H1 (cell line): Measurements from ENCODE around the gene ACTN4. TPM values are rescaled to one million over a fixed set of nuclear protein-coding genes. Genes with fewer than 3 reads are reported as not detected.
A peak's percentile ranks its signal among the peaks of the same experiment; 100 is the strongest.

ENCODE experiments used
- CTCF ChIA-PET: fragments of 300-600 bp; sonication (Branson Sonifier 250); formaldehyde crosslinking; loops from one replicate; lab custom pipeline; 2021; ENCODE audit not compliant: partially characterized antibody; lab: Charles Lee
- POLR2A ChIA-PET: fragments of 300-600 bp; sonication (Branson Sonifier 250); formaldehyde crosslinking; loops from one replicate; lab custom pipeline; 2021; ENCODE audit warnings: inconsistent platforms; ENCODE audit not compliant: partially characterized antibody; lab: Charles Lee
- DNase-seq, 2 experiments: peaks; one replicate each; pipeline versions ENCODE4 v3.0.0 to v3.0.0-alpha.2; 2010 to 2022; ENCODE audit warnings: low spot score in 2 of 2, low read depth in 1 of 2, mixed read lengths in 1 of 2
- FAIRE-seq: peaks from 2 replicates; lab custom pipeline; 2011; peaks lifted over from hg19 to GRCh38; lab: Jason Lieb, UNC
- H2AFZ ChIP-seq: 2 replicates; pipeline ENCODE4 v1.8.1; 2012; ENCODE audit warnings: low read length, inconsistent platforms
- H2AK5ac ChIP-seq: 2 replicates; pipeline ENCODE4 v1.6.1; 2013; ENCODE audit warnings: low read depth, low read length
- H2BK120ac ChIP-seq: replicated peaks from 2 replicates; pipeline ENCODE3; 2013; ENCODE audit warnings: low read depth, low read length, inconsistent platforms
- H2BK12ac ChIP-seq: 2 replicates; pipeline ENCODE4 v1.6.1; 2013; ENCODE audit warnings: low read depth, low read length
- H2BK15ac ChIP-seq: 2 replicates; pipeline ENCODE4 v1.6.1; 2013; ENCODE audit warnings: low read length
- H2BK20ac ChIP-seq: 2 replicates; pipeline ENCODE4 v1.6.1; 2013; ENCODE audit warnings: low read length
- H2BK5ac ChIP-seq: 2 replicates; pipeline ENCODE4 v1.6.1; 2013; ENCODE audit warnings: low read depth, low read length
- H3K14ac ChIP-seq: 2 replicates; pipeline ENCODE4 v1.6.1; 2013; ENCODE audit warnings: inconsistent platforms; ENCODE audit not compliant: insufficient read length
- H3K18ac ChIP-seq: 2 replicates; pipeline ENCODE4 v1.6.1; 2013; ENCODE audit warnings: low read length; ENCODE audit errors: extremely low read depth
- H3K23ac ChIP-seq: 2 replicates; pipeline ENCODE4 v1.6.1; 2013; ENCODE audit warnings: inconsistent platforms; ENCODE audit not compliant: insufficient read length
- H3K23me2 ChIP-seq: 2 replicates; pipeline ENCODE4 v1.6.1; 2013; ENCODE audit warnings: low read depth, low read length
- H3K27ac ChIP-seq: 2 replicates; pipeline ENCODE4 v1.6.1; 2011; ENCODE audit warnings: low read depth, low read length, inconsistent platforms
- H3K27me3 ChIP-seq, 4 experiments: replicated peaks in 1 of 4; 1 replicate in 1 of 4; 2 replicates in 3 of 4; pipeline versions ENCODE4 v1.6.1 to v1.8.1; 2011 to 2013; ENCODE audit warnings: low read length in 3 of 4, mild to moderate bottlenecking in 3 of 4, inconsistent platforms in 2 of 4, mixed read lengths in 2 of 4, moderate library complexity in 1 of 4; ENCODE audit not compliant: control insufficient read depth in 3 of 4, insufficient read depth in 3 of 4; ENCODE audit errors: extremely low read depth in 1 of 4
- H3K36me3 ChIP-seq, 4 experiments: 2 replicates each; pipeline versions ENCODE4 v1.6.1 to v1.8.1; 2011 to 2013; ENCODE audit warnings: mild to moderate bottlenecking in 4 of 4, low read length in 3 of 4, moderate library complexity in 2 of 4, control low read depth in 1 of 4, inconsistent platforms in 1 of 4; ENCODE audit not compliant: insufficient read depth in 4 of 4, control insufficient read depth in 2 of 4
- H3K4ac ChIP-seq: replicated peaks from 2 replicates; pipeline ENCODE3; 2013; ENCODE audit warnings: low read length, low read depth, mixed read lengths, inconsistent platforms; ENCODE audit not compliant: insufficient read length
- H3K4me1 ChIP-seq, 4 experiments: replicated peaks in 1 of 4; 1 replicate in 1 of 4; 2 replicates in 3 of 4; pipeline versions ENCODE4 v1.6.1 to v1.8.1; 2011 to 2013; ENCODE audit warnings: low read length in 3 of 4, inconsistent platforms in 2 of 4, mixed read lengths in 1 of 4; ENCODE audit not compliant: insufficient read depth in 4 of 4, control insufficient read depth in 3 of 4
- H3K4me2 ChIP-seq, 2 experiments: 2 replicates each; pipeline versions ENCODE4 v1.6.1 to v1.8.1; 2011 to 2013; ENCODE audit warnings: low read depth in 2 of 2, low read length in 2 of 2, control low read depth in 1 of 2, inconsistent platforms in 1 of 2, mild to moderate bottlenecking in 1 of 2; ENCODE audit not compliant: insufficient read depth in 1 of 2
- H3K4me3 ChIP-seq, 4 experiments: fragments of 200-600, 300-600 bp in 1 of 4; sonication (generic), shearing (Covaris generic), sonication (Bioruptor Twin) in 1 of 4; 2 replicates each; pipeline versions ENCODE4 v1.5.1 to v1.8.1; 2011 to 2016; ENCODE audit warnings: low read length in 4 of 4, low read depth in 3 of 4, control low read depth in 2 of 4, inconsistent platforms in 2 of 4, mild to moderate bottlenecking in 2 of 4, mixed read lengths in 1 of 4, moderate library complexity in 1 of 4; ENCODE audit not compliant: insufficient read depth in 2 of 4; ENCODE audit errors: extremely low read depth in 1 of 4
- H3K56ac ChIP-seq: replicated peaks from 2 replicates; pipeline ENCODE3; 2013; ENCODE audit warnings: low read depth, mild to moderate bottlenecking, mixed read lengths, low read length, inconsistent platforms; ENCODE audit not compliant: insufficient read length
- H3K79me1 ChIP-seq: 2 replicates; pipeline ENCODE4 v1.6.1; 2013; ENCODE audit warnings: low read depth, low read length, control low read depth
- H3K79me2 ChIP-seq, 2 experiments: 2 replicates each; pipeline versions ENCODE4 v1.6.1 to v1.8.1; 2012 to 2013; ENCODE audit warnings: low read length in 2 of 2, mild to moderate bottlenecking in 2 of 2, inconsistent platforms in 1 of 2; ENCODE audit not compliant: insufficient read depth in 2 of 2, control insufficient read depth in 1 of 2
- H3K9ac ChIP-seq, 4 experiments: replicated peaks in 1 of 4; 1 replicate in 1 of 4; 2 replicates in 3 of 4; pipeline versions ENCODE4 v1.6.1 to v1.8.1; 2011 to 2013; ENCODE audit warnings: low read depth in 3 of 4, low read length in 3 of 4, control low read depth in 2 of 4, mild to moderate bottlenecking in 2 of 4, moderate library complexity in 2 of 4, inconsistent platforms in 1 of 4; ENCODE audit errors: extremely low read depth in 1 of 4
- H3K9me3 ChIP-seq, 2 experiments: 2 replicates each; pipeline versions ENCODE4 v1.6.1 to v1.8.1; 2012 to 2013; ENCODE audit warnings: mild to moderate bottlenecking in 2 of 2, moderate library complexity in 2 of 2, control low read depth in 1 of 2, inconsistent platforms in 1 of 2, low read depth in 1 of 2, low read length in 1 of 2, mixed read lengths in 1 of 2; ENCODE audit not compliant: insufficient read depth in 2 of 2
- H4K20me1 ChIP-seq, 2 experiments: replicated peaks in 1 of 2; 2 replicates each; pipeline versions ENCODE3 to v1.8.1; 2011 to 2013; ENCODE audit warnings: inconsistent platforms in 2 of 2, low read length in 2 of 2, mild to moderate bottlenecking in 1 of 2; ENCODE audit not compliant: insufficient read depth in 2 of 2, control insufficient read depth in 1 of 2
- H4K5ac ChIP-seq: 2 replicates; pipeline ENCODE4 v1.6.1; 2013; ENCODE audit warnings: low read length, low read depth, mixed read lengths, inconsistent platforms; ENCODE audit not compliant: insufficient read length
- H4K8ac ChIP-seq: 2 replicates; pipeline ENCODE4 v1.8.0; 2013; ENCODE audit warnings: mild to moderate bottlenecking, moderate library complexity, low read length, inconsistent platforms; ENCODE audit not compliant: insufficient read depth; ENCODE audit errors: extremely low read depth
- H4K91ac ChIP-seq: replicated peaks from 2 replicates; pipeline ENCODE3; 2013; ENCODE audit warnings: low read length, mixed read lengths, inconsistent platforms; ENCODE audit not compliant: insufficient read length
- NANOG ChIP-seq: IDR thresholded peaks from 2 replicates; pipeline ENCODE4 v1.6.1; 2011; ENCODE audit warnings: low read length, low read depth, mild to moderate bottlenecking, inconsistent platforms; ENCODE audit not compliant: insufficient read depth, poor library complexity, severe bottlenecking
- RXRA ChIP-seq: IDR thresholded peaks from 2 replicates; pipeline ENCODE4 v1.6.1; 2011; ENCODE audit warnings: low read depth, mild to moderate bottlenecking, low read length, moderate library complexity; ENCODE audit not compliant: insufficient read depth
- SIN3A ChIP-seq, 2 experiments: IDR thresholded peaks in 1 of 2; conservative IDR thresholded peaks in 1 of 2; 2 replicates each; pipeline ENCODE4 v1.6.1; 2011 to 2012; ENCODE audit warnings: low read length in 2 of 2, improper control_type of control experiment in 1 of 2, low read depth in 1 of 2, mild to moderate bottlenecking in 1 of 2
- SP1 ChIP-seq: IDR thresholded peaks from 2 replicates; pipeline ENCODE4 v1.6.1; 2011; ENCODE audit warnings: low read depth, low read length
- WGBS, 2 experiments: shearing (Covaris generic) in 1 of 2; methylation state at CpG; one replicate each; pipeline versions ENCODE4 v1.1.6 to v1.1.7; 2013 to 2015; ENCODE audit warnings: low lambda C conversion rate in 2 of 2, mixed read lengths in 2 of 2, inconsistent platforms in 1 of 2, low coverage in 1 of 2, missing lambda C conversion rate in 1 of 2; ENCODE audit not compliant: insufficient replicate concordance in 2 of 2, insufficient coverage in 1 of 2, insufficient read length in 1 of 2; ENCODE audit errors: extremely low coverage in 1 of 2, missing lambda C conversion rate in 1 of 2; 5-methylcytosine and 5-hydroxymethylcytosine counted together
- polyA plus RNA-seq, 7 experiments: library from polyadenylated mRNA; depleted of rRNA in 3 of 7; stranded (reverse) in 5 of 7; unstranded in 2 of 7; fragments of >200 nt in 5 of 7; fragments of 200-250 nt in 2 of 7; gene quantifications; 1 replicate in 5 of 7; 2 replicates in 1 of 7; 4 replicates in 1 of 7; pipeline versions ENCODE4 v1.2.1 to v1.2.3, GENCODE V29; 2011 to 2013; ENCODE audit warnings: missing spikeins in 2 of 7, mixed read lengths in 2 of 7
- total RNA-seq: library from RNA; stranded (reverse); fragmentation: NEBNext Ultra II Directional; extraction: Animal tissue kit (Norgen Biotek cat#: 25700); gene quantifications from 2 replicates; pipeline ENCODE4 v1.2.1, GENCODE V29; 2021
- TF ChIP-seq, protein P1 (sequence below): IDR thresholded peaks from 2 replicates; pipeline ENCODE4 v1.6.1; 2012; ENCODE audit warnings: inconsistent platforms

Gene ACTN4
- total and polyA plus RNA-seq, 2 of the 8 experiments (the other 6 are each of a cell fraction or from before 2014, with no cell fraction given), result 211 to 520 TPM

DNA sequence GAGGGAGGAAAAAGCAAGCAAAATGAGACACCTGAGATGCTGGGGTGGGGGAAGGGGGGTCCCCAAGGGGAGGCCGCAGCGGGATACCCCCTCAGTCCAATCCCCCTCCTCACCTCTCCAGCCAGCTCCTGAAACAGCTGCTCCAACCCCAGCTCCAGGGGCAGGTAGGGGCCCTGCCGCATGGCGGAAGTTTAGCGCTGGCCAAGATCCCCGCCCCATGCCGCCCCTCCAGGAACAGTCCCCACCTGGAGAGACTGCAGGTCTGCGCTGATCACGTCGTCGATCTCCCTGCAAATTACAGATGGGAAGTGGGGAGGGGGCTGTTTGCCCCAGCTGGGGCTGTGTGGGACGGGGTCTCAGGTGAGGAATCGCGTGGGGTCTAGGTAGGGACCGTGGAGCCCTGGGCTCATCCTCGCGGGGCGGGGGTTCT, 87.8 kb downstream of the ACTN4 start:
- Histone ChIP-seq H2BK20ac (no peak overlapping the region), H2AK5ac (no peak overlapping the region)
- FAIRE-seq, result no peak
- TF ChIP-seq SIN3A (conservative IDR thresholded peaks at IDR 0.05 in 1 of 2, IDR thresholded peaks at IDR 0.05 in 1 of 2; ENCODE audit: low read depth in 1 of 2, low read length in 2 of 2) (0 out of 4 replicates have a peak, but pooled peaks of 1 of the 2 experiments have one; percentile 48), RXRA (no peak), NANOG (no peak), SP1 (0 out of 2 replicates have a peak, but pooled peaks have one; percentile 23)
- TF ChIP-seq, protein P1, sequence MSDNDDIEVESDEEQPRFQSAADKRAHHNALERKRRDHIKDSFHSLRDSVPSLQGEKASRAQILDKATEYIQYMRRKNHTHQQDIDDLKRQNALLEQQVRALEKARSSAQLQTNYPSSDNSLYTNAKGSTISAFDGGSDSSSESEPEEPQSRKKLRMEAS, result peak; percentile 62; the same call in 1 of the 2 replicates
- TF ChIP-seq, all 59 proteins: peak for 3
- peak in 1 of 2 experiments; percentile 82 for DNase-seq
- Histone ChIP-seq H3K36me3 (peaks cover 4 to 16% (median 6%) of the 10 kb centered on the region in 4 experiments; a peak in 5 of 8 replicates), H4K5ac (peak overlapping the region; percentile 36), H3K14ac (no peak overlapping the region), H2AFZ (no peak overlapping the region), H2BK120ac (no peak overlapping the region), H2BK5ac (peak overlapping the region; percentile 35; the same call in 1 of the 2 replicates), H2BK12ac (0 out of 2 replicates have a peak overlapping the region, but pooled peaks have one; percentile 39), H3K4me3 (peak overlapping the region; percentile 39 to 66 (median 50)), H4K91ac (peak overlapping the region; percentile 52), H2BK15ac (no peak overlapping the region), H3K9me3 (peaks cover 0 to 3% of the 10 kb centered on the region in 2 experiments; a peak in 1 of 4 replicates), H4K8ac (peak overlapping the region; percentile 91), H3K56ac (no peak overlapping the region), H3K79me1 (peaks cover 2% of the 10 kb centered on the region), H3K27me3 (peaks cover 4 to 16% (median 13%) of the 10 kb centered on the region in 4 experiments), H3K4ac (peak overlapping the region; percentile 94), H3K4me2 (peak overlapping the region; percentile 60 to 65), H4K20me1 (peaks cover 6 to 12% of the 10 kb centered on the region in 2 experiments), H3K18ac (no peak overlapping the region; the same call in 1 of the 2 replicates), H3K27ac (no peak overlapping the region), H3K23me2 (peaks cover 10% of the 10 kb centered on the region; the same call in 1 of the 2 replicates), H3K4me1 (peaks cover 0 to 15% (median 10%) of the 10 kb centered on the region in 4 experiments; a peak in 6 of 7 replicates), H3K79me2 (no peaks in the 10 kb centered on the region), H3K23ac (no peak overlapping the region), H3K9ac (no peak overlapping the region)
- 22% methylated on average over 12 of the region's 18 CpGs; no CpG with 5 or more reads in 1 of the 2 experiments for WGBS, 2 experiments
- ChIA-PET CTCF (interaction anchor here (0.8 to 2.0 kb wide), 5 partner anchors 9 to 220 kb away, joined by 3 to 4 read pairs (median 3); no protein-coding TSS in a partner anchor), POLR2A (interaction anchor here (0.6 to 3.0 kb wide), 11 partner anchors 10 to 283 kb away, joined by 3 to 11 read pairs (median 4); no protein-coding TSS in a partner anchor)
